NCI-H2107 treated with DMSO at 0.1 percent for 48 hours (cell line): ENCODE data around the gene UCHL1.
A peak's percentile ranks its signal among the peaks of the same experiment; 100 is the strongest.
"Not testable (repeated sequence)": the region's sequence is repeated elsewhere in the genome, so short reads cannot be mapped to it uniquely, and the experiment has no call there.

Source experiments
- DNase-seq: peaks from one replicate; lab custom pipeline; 2025; ENCODE audit not compliant: unreplicated experiment; lab: John Stamatoyannopoulos, UW

UCHL1 gene

DNA sequence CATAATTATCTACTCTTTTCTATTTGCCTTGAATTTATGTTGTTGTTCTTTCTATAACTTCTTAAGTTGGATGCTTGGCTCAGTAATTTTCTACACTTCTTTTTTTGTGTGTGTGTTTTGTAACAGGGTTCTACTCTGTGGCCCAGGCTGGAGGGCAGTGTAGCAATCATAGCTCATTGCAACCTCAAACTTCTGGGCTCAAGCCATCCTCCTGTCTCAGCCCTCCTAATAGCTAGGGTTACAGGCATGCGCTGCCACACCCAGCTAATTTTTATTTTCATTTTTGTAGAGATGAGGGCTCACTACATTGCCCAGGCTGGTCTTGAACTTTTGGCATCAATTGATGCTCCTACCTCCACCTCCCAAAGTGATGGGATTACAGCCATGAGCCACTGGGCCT is 20.7 kb upstream of the UCHL1 start:
- no peak for DNase-seq

DNA sequence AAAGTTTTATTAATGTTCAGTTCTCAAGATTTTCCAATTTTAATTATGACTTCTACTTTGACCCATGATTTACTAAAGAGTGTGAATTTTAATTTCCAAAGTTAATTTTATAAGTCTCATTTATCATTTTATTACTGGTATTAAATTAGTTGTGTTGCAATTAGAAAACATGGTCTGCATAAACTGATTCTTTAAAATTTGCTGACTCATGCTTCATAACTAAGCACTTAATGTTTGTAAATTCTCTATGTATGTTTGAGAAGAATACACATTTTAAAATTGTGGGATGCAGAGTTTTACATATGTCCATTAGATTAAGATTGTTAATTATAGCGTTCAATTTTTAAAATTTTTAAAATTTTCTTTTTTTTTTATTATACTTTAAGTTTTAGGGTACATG is 20.2 kb upstream of the UCHL1 start:
- no peak for DNase-seq

DNA sequence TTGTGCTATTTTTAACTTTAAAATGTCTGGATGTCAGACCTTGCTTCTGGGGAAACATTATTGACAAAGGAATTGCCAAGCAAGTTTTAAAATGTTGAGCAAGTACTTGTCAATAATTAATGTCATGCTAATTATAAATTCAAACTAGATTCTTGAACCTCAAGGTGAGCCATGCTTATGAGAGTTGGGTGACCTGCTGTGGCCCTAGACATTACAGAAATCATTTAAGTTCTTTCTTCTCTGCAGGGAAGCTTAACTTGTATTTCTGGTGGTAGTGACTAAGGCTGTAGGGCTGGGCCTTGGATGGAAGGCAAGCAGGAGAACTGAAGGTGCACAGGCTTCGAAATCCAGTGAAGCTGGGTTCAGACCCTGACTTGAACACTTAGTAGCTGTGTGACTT is 14.8 kb upstream of the UCHL1 start:
- no peak for DNase-seq

GRCh38 chr4:41245983-41246382 is 10.7 kb upstream of the UCHL1 start:
- DNase-seq, result no peak

GRCh38 chr4:41256131-41256739 is 493 bp upstream of the UCHL1 start:
- peak; percentile 61 for DNase-seq

DNA sequence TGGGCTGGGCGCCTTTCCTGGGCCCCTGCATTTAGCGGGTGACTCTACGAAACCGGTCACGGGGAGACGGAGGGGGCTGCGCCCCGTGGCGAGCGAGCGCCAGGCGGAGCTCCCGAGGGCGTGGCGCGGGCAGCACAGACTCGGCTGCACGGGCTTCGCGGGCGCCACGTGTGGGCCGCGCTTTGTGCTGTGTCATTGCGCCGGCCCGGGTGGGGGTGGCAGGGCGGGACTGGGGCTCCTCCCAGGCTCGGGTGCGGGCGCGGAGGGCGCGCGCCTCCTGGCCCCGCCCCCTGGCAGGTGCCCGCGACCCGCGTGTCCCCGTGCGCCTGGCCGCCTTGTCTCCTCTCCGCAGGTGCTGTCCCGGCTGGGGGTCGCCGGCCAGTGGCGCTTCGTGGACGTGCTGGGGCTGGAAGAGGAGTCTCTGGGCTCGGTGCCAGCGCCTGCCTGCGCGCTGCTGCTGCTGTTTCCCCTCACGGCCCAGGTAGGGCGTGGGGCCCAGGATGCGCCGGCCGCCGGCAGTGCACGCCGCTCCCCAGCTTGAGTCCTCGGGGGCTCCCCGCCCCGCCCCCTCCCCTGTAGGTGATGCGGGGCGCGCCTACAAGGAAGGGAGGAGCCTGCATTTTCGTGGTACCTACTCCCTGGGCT is 651 bp downstream of the UCHL1 start:
- DNase-seq, result no peak

- DNase-seq, result no peak
Measured at GRCh38 chr4:41257906-41258305, 1.2 kb downstream of the UCHL1 start.

- DNase-seq, result peak; percentile 10
Measured at GRCh38 chr4:41258783-41259182, 2.1 kb downstream of the UCHL1 start.

- no peak for DNase-seq
Measured at GRCh38 chr4:41260116-41260733, 3.5 kb downstream of the UCHL1 start.

- DNase-seq, result no peak
Measured at GRCh38 chr4:41262198-41262597, 5.5 kb downstream of the UCHL1 start.

DNA sequence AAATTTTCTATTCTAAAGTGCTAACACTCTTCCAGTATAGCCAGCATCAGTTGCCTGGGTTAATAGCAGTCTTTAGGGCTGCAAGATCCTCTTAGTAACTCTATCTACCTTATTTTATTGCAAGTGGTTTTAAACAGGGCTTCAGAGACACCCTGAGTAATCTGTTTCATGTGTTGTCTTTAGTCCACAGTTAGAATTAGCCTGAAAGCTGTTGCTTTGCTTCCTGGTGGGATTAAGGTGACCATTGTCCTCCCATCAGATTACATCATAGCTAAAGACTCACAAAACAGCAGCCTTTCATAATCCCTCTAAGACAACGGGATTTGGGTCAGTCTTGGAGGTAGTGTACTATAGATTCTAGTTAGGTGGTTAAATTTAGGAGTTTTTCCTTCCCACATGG is 7.5 kb downstream of the UCHL1 start:
- no peak for DNase-seq

DNA sequence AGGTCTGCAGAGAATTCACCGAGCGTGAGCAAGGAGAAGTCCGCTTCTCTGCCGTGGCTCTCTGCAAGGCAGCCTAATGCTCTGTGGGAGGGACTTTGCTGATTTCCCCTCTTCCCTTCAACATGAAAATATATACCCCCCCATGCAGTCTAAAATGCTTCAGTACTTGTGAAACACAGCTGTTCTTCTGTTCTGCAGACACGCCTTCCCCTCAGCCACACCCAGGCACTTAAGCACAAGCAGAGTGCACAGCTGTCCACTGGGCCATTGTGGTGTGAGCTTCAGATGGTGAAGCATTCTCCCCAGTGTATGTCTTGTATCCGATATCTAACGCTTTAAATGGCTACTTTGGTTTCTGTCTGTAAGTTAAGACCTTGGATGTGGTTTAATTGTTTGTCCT is 11.3 kb downstream of the UCHL1 start:
- no peak for DNase-seq

- DNase-seq, result no peak
Measured at GRCh38 chr4:41268721-41269517, 12.2 kb downstream of the UCHL1 start.

DNA sequence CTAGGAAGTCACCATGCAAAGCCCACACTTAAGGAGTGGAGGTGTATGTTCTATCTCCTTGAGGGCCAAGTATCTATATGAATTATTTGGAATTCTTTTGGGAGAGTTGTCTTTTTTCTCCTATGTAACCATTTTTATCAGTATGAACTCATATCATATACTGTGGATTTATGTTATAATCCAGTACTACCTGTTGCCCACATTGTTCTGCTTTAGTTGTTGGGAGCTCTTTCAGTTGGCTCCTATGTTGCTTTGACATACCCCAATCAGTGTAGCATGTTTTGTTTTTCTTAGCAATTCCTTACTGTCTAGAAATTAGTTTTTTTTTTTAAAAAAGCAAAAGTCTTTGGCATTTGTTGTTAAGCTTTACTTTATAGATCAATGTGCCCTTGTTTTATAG is 13.0 kb downstream of the UCHL1 start:
- DNase-seq, result no peak

- DNase-seq, result not testable (repeated sequence)
Measured at GRCh38 chr4:41275931-41276330, 19.2 kb downstream of the UCHL1 start.

- no peak for DNase-seq
Measured at GRCh38 chr4:41280010-41280409, 23.3 kb downstream of the UCHL1 start.

DNA sequence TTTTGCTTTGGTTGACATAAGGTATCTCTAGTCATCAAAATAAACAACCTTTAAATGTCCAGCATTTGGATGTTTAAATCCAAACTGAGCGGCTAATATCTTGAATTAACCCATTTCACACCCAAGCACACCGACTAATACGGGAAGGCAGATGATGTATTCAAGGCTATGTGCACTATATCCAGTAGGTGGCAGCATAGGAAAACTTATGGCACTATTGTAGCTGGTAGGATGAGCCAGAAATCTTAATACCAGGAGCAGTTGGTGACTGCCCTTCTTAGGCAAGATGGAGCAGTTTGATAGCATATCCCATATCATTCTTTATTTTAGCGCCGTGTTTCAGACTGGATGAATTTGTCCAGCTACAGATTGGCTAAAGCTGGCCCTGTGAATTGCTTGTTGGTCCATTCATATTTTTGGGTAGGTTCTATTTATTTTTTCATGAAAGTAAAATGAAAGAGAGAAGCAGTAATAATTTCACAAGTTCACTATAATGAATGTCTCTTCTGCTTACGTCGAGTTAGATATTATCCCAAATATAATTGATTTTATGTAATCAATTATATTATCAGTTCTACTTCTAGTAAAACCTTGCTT is 24.4 kb downstream of the UCHL1 start:
- DNase-seq, result peak; percentile 69

GRCh38 chr4:41282366-41282765 is 25.6 kb downstream of the UCHL1 start:
- no peak for DNase-seq

DNA sequence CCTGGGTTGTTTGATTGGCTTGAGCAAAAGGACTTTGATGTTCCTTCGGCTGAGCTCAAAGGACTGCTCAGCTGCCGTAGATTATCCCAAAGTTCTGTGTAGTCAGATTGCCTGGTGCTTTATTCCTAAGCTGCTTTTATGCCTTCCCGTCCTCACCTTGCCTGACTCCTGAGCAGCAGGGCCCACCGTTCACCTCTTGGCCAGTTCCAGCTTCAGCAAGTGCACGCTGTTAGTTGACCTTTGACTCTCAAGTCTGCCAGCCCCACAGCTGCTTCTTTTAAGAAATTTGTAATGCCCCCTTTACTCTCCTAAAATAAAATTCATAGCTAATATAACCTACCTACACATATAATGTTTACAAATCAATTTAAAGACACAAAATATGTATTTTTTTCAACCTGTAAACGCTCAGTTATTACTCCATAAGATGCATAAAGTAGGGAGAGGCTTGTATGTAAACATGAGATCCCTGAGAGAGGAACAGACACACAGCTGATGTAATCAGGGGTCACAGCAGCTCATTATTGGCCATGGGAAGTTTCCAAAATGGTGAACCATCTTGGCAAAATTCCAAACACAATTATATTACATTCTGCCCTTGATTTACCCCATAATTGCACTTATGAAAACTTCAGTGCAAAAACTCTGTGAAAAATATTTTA is 28.6 kb downstream of the UCHL1 start:
- no peak for DNase-seq

DNA sequence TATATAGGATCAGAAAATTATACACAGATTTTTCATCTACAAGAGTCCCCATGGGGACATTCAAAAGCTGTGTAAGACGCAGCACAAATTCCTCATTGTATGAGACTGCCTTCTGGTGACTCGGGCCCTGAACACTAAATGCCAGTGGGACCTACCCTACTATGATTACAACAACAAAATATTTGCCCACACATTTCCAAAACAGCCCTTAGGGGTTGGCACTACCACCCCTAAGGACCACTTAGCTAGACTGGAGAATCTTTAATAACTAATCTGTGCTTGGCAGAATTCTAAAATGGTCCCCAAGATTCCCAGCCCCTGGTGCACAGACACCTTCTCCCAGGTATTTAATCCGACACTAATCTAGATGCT is 29.1 kb downstream of the UCHL1 start:
- no peak for DNase-seq

DNA sequence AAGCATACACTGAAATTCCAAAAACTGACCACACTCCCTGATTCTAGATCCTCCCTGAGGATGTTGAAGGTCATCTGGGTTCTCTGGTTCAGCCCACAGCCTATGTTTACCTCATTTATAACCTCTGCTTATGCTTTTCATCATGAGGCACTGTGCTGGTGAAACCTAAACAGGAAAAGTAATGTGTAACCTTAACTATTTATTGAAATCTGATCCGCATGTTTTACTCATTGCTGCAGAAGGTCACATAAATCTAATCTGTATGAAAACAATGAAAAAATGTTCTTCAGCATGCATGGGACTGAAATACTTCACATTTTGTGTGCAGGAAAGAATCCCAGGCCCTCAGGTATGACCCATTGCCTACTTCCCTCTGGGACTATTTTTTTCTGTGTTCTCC is 30.3 kb downstream of the UCHL1 start:
- no peak for DNase-seq
